NCI-H1436 treated with DMSO at 0.1 percent for 48 hours (cell line): ENCODE results near the gene PATE2.

Experiments used
- DNase-seq: peaks from one replicate; lab custom pipeline; 2025; lab: John Stamatoyannopoulos, UW

The PATE2 gene

GRCh38 chr11:125778728-125779127, at the start of gene PATE2:
TSS of gene PATE2 (minus strand) at chr11:125778828. CDS start at chr11:125778773, 55 bp downstream.
- no peak for DNase-seq

- DNase-seq: no peak
Measured at GRCh38 chr11:125807909-125808308, 29.3 kb upstream of the PATE2 start.

- DNase-seq: no peak
Measured at GRCh38 chr11:125802387-125802786, 23.8 kb upstream of the PATE2 start.

- DNase-seq: no peak
Measured at GRCh38 chr11:125799808-125800207, 21.2 kb upstream of the PATE2 start.

- no peak for DNase-seq
Measured at GRCh38 chr11:125797641-125798040, 19.0 kb upstream of the PATE2 start.

DNA sequence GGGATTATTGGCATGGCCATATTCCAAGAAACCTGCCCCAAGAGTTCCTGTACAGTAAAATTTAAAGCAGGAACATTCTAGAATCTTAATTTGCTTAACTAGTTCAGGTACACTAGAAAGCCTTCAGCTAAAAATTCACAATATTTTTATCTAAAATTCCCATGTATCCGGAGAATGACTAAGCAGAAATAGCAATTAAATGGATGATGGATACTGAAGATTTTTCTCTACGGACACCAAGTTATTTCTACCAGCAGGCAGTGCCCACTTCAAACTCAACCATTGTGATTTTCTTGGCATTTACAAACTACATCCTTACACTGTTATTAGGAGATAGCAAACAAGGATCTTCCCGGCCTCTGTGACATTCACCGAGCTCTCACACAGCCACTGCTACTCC, 12.2 kb upstream of the PATE2 start:
- DNase-seq: no peak

- no peak for DNase-seq
Measured at GRCh38 chr11:125787827-125788226, 9.2 kb upstream of the PATE2 start, which contains the start of gene PATE3. TSS of gene PATE3 (plus strand) at chr11:125788127. CDS start at chr11:125788152, 25 bp downstream.

DNA sequence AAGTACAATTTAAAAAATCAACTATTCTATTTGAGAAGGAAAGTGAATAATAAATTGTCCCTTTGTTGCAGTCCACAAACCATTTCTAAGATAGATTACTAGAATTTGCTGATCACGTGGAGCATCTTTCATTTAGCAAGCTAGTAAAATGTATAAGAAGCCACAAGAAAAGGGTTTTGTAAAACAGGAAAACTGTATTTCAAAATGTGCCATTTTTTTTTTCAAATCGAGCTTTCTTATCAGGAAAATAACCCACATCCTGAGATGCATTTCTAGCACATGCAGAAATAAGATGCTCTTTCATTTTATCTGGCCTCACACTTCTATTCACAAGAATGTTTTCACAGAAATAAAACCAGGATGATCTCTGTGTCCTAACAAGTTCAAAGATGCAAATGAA, 6.0 kb upstream of the PATE2 start:
- DNase-seq: no peak

- DNase-seq: no peak
Measured at GRCh38 chr11:125777309-125777708, 1.3 kb downstream of the PATE2 start.

GRCh38 chr11:125773516-125773915, 5.1 kb downstream of the PATE2 start:
- DNase-seq: no peak

DNA sequence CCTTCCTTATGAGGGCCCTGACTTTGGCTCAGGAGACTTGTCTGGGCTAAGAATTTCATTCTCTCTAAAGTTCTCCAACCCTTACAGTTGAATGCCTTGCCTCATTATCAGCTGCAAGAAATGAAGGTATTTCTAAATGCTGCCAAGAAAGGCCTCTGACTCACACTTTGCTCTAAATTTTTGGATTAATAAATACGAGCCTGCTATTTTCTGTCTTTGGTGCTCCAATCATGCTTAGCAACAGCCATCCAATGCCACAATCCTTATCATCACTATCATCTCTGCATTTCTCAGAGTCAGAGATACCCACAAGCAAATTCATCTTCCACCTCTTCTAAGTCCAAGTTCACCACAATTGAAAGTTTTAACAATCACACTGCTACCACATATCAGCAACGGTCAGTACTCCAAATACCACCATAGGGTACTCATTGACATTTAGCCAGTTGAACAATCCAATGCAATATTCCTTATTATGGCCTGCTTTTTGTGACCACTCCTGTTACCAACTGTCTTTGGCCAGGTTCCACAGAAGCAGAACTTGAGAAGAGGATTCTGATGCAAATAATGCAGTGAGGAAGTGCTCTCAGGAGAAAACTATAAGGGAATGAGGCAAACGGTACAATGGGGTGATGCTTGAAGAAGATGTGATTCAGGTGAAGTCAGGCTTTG, 5.7 kb downstream of the PATE2 start:
- no peak for DNase-seq

GRCh38 chr11:125770583-125770982, 8.0 kb downstream of the PATE2 start:
- no peak for DNase-seq

- no peak for DNase-seq
Measured at GRCh38 chr11:125768336-125769046, 10.1 kb downstream of the PATE2 start.

- DNase-seq: no peak
Measured at GRCh38 chr11:125766251-125766650, 12.4 kb downstream of the PATE2 start.

DNA sequence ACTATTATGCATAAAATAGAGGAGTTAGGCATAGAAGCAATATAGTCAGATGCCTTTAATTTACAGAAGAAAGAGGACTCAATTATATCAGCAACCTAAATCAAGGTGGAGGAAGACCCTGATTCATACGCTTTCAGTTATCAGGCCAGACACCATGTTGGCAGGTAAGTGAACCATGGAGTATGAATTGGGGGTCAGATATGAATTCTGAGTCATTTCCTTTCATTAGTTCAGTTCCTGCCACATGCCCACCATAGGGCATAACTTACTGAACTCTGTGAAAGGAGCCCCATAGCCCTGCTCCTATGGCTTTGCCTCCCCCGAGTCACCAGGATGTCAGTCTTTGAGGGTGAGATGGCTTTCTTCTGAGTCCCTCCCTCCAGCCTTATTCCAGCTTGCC, 15.1 kb downstream of the PATE2 start:
- no peak for DNase-seq

GRCh38 chr11:125762445-125762844, 16.2 kb downstream of the PATE2 start:
- no peak for DNase-seq

DNA sequence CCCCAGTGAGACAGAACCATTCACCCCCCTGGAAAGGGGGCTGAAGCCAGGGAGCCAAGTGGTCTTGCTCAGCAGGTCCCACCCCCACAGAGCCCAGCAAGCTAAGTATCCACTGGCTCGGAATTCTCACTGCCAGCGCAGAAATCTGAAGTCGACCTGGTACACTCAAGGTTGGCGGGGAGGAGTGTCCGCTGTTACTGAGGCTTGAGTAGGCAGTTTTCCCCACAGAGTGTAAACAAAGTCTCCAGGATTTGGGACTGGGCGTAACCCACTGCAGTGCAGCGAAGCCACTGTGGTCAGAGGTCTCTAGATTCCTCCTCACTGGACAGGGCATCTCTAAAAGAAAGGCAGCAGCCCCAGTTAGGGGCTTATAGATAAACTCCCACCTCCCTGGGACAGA, 22.6 kb downstream of the PATE2 start:
- DNase-seq: no peak

DNA sequence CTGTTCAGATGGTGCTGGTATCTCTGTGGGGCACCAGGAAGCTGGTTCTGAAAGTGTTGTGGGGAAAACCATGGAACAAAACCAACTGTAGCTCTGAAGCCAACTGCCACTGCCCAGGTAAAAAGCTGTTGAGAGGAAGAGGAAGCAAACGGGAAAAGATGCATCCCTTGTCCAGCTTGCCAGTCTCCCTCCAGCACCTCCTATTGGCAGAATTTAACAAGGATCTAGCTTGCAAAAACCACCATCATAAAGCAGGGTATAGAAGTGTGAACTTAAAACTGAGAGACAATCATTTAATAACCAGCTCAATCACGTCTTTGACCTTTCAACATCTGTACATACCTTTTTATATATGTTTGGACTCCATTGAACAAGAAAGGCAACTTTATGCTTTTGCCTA, 28.0 kb downstream of the PATE2 start:
- DNase-seq: no peak

DNA sequence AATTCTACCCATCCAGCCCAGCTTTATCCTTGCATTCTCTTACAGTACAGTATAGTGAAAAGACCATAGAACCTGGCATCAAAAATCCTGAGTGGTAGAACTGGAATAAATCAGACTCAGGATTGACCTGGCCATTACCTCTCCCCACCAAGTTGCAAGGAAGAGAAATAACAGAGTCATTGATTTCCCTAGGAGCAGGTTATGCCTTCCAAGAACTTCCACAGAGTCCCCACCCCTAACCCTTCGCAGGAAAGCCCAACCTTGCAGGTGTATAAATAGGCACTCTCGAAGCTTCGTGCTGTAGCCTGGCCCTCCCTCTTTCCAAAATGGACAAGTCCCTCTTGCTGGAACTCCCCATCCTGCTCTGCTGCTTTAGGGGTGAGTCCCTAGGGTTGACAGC, 32.6 kb downstream of the PATE2 start, which contains the start of gene PATE1:
PATE1 (plus strand) TSS at position 301 of the 400 bp plus-strand sequence; CDS start at position 327, 26 bp downstream.
- DNase-seq: no peak

GRCh38 chr11:125743681-125744080, 34.9 kb downstream of the PATE2 start:
- no peak for DNase-seq

- no peak for DNase-seq
Measured at GRCh38 chr11:125740617-125741016, 38.0 kb downstream of the PATE2 start.

DNA sequence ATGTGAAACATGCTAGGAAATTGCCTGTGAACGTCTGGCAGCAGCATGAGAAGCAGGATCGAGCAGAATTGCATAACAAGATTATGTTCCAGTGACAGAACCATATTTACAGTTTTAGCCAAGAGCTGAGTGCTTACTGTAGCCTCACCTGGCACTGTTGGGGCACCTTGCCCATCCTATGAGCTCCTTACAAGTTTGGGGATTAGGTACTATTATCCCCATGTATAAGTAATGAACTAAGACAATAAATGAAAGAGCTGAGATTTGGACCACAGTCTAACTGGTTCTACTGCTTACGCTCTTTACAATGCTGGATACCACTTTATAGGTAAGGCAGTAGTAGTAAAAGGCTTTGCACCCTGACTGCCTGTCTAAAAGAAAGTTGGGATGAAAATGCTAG, 49.7 kb downstream of the PATE2 start:
- DNase-seq: no peak
